LNCAP (cell line): ENCODE results near the gene GRIK3.

Source experiments
- CTCF ChIP-seq: fragments of 450-650 bp; IDR thresholded peaks from 2 replicates; pipeline ENCODE4 v1.5.1; 2017; ENCODE audit warnings: mild to moderate bottlenecking

GRIK3 gene

GRCh38 chr1:36796733-36797132 is 237.6 kb downstream of the GRIK3 start:
- TF ChIP-seq CTCF, result no peak

GRCh38 chr1:36796106-36796590 is 238.2 kb downstream of the GRIK3 start:
- TF ChIP-seq CTCF, result no peak

- TF ChIP-seq CTCF, result no peak
Measured at GRCh38 chr1:36794460-36794859, 239.9 kb downstream of the GRIK3 start.

GRCh38 chr1:36793452-36793851 is 240.9 kb downstream of the GRIK3 start:
- TF ChIP-seq CTCF, result no peak

GRCh38 chr1:36792292-36792691 is 242.0 kb downstream of the GRIK3 start:
- TF ChIP-seq CTCF, result no peak

GRCh38 chr1:36790191-36790590 is 244.1 kb downstream of the GRIK3 start:
- no peak for TF ChIP-seq CTCF

- no peak for TF ChIP-seq CTCF
Measured at GRCh38 chr1:36789535-36789934, 244.8 kb downstream of the GRIK3 start.

GRCh38 chr1:36787312-36787913 is 246.9 kb downstream of the GRIK3 start:
- no peak for TF ChIP-seq CTCF
